GM19397 (cell line): ENCODE results near the gene ATP9A.

ENCODE experiments used
- ATAC-seq: cut with Tn5 transposase; IDR thresholded peaks from one replicate; pipeline ENCODE4 v1.9.1; 2021; ENCODE audit warnings: mild to moderate bottlenecking, moderate library complexity; ENCODE audit not compliant: unreplicated experiment

The ATP9A gene

GRCh38 chr20:51631011-51631950 is 136.9 kb downstream of the ATP9A start:
- no peak for ATAC-seq

- no peak for ATAC-seq
Measured at GRCh38 chr20:51629399-51630058, 138.7 kb downstream of the ATP9A start.

DNA sequence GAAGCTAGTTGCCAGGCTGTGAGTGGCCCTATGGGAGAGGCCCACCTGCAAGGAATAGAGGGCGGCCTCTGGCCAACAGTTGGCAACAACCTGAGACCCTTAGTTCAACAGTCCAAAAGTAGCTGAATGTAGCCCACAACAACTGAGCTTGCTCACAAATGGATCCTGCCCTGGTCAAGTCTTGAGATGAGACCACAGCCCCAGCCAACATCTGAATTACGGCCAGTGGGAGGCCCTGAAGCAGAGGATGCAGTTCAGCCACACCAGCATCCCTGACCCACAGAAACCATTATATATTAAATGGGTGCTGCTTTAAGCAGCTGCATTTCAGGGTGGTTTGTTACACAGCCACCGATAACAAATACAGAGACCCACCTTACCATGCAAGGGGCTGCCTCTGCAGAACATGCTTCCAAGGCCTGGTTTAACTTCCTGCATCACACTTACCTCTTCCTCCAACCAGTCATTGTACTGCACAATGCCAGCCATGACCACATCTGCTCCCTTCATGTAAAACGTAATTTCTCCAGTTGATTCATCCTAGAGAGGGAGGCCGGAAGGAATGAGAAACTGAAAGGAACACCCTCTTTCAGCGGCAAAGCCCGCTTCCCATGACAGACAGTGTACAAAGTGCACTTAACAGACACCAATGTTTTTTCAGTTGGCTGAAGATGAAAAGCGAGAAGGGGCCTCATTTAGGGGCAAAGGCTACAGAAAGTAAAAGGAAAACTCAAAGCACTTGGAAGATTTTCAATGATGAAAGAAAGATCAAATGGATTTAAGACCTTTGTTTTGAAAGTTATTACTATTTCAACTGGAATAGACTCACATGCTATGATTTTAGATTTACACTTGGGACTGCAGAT is 139.4 kb downstream of the ATP9A start:
- ATAC-seq = no peak

GRCh38 chr20:51627586-51627985 is 140.6 kb downstream of the ATP9A start:
- ATAC-seq = no peak

- no peak for ATAC-seq
Measured at GRCh38 chr20:51625105-51625504, 143.1 kb downstream of the ATP9A start.

- peak; percentile 57 for ATAC-seq
Measured at GRCh38 chr20:51624157-51624731, 143.9 kb downstream of the ATP9A start.

DNA sequence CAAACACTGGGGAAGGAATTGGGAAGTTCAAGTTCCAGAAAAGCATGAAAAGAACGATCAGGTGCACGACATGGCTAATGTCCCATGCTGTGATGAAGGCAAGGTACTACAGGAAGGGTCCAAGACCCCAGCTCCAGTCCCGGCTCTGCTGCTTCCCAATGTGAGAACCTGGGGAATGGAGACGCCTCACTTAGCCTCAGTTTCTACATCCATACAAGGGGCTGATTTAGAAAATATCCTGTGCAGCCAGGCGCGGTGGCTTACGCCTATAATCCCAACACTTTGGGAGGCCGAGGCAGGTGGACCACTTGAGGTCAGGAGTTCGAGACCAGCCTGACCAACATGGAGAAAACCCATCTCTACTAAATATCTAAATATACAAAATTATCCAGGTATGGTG is 144.9 kb downstream of the ATP9A start:
- no peak for ATAC-seq

GRCh38 chr20:51622004-51622874 is 146.0 kb downstream of the ATP9A start:
- no peak for ATAC-seq

- ATAC-seq = no peak
Measured at GRCh38 chr20:51620432-51620831, 147.8 kb downstream of the ATP9A start.

GRCh38 chr20:51616060-51616459 is 152.1 kb downstream of the ATP9A start:
- ATAC-seq = no peak

DNA sequence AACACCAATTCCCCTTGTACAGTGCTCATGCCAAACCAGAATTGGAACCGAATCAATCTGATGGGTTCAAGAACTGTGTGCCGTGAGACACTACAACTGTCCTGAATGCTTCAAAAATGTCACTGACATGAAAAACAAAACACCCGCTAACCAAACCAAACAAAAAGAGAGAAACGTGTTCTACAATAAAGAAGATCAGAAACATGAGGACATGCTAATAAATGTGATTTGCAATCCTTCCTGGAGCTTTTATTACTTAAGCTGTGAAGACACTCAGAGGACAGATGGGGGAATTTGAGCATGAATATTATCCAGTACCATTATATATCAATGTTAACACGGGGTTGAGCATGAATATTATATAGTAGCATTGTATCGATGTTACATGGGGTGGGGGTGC is 153.5 kb downstream of the ATP9A start:
- no peak for ATAC-seq

- no peak for ATAC-seq
Measured at GRCh38 chr20:51613580-51613979, 154.6 kb downstream of the ATP9A start.

- ATAC-seq = no peak
Measured at GRCh38 chr20:51612896-51613295, 155.3 kb downstream of the ATP9A start.

- ATAC-seq = no peak
Measured at GRCh38 chr20:51611625-51611890, 156.6 kb downstream of the ATP9A start.

- no peak for ATAC-seq
Measured at GRCh38 chr20:51610761-51611624, 157.2 kb downstream of the ATP9A start.

GRCh38 chr20:51610111-51610510 is 158.1 kb downstream of the ATP9A start:
- ATAC-seq = no peak

DNA sequence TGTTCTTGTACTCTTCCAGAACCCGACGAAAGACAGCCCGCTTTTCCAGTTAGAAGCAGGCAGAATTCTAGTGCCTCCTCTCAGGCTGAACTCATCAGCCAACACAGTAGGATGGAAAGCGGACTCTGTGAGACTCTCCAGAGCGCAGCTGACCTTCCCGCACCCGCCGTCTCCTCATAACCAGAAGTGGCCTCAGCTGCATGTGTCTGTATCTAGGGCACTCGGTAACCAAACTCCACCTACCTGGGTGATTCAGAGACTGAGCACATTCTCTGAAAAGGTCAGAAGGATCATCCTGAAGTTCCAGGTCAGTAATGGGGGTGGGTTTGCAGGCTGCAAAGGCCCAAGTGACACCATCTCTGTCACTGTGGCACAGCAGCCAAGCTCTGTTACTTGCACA is 158.9 kb downstream of the ATP9A start:
- ATAC-seq = no peak

DNA sequence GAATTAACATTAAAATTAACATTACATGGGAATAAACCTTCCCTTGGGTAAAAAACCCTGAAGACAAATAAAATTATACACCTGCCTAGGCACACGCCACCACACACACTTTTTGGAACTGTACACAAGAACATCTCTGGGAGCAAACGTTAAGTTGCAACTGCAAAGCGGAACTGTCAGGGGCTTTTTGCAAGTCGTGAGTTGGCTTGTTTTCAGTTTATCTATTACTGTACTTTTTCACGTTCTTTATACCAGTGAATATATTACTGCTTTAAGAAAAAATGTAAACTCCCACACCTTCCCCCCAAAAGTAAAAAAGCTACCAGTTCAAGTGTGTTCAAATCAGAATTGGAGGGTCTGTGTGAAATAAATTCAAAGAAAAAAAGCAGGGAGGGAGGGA is 160.1 kb downstream of the ATP9A start:
- no peak for ATAC-seq

DNA sequence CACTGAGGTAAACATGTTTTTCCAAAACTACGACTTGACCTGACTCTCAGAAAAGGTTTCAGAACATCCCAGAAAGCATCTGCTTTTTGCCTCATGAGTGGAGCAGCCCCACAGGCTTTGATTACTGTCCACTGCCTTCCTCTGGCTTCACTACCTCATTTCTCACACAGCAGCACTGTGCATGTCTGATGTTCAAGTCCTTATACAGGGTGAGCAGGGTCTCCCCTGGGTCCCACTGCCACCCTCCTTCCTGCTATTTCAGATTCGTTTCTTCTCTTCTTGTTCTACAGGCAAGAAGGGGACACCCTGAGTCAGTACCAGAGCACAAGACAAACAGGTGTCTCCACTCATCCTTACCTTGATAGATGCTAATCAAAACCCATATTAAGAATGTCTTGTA is 161.0 kb downstream of the ATP9A start:
- no peak for ATAC-seq
